Mesodermal cell (in vitro differentiated cells): Measurements from ENCODE around the gene SLC16A12.
A peak's percentile ranks its signal among the peaks of the same experiment; 100 is the strongest.
"Not testable (repeated sequence)": the region's sequence is repeated elsewhere in the genome, so short reads cannot be mapped to it uniquely, and the experiment has no call there.

Experiments
- H3K27ac ChIP-seq: 2 replicates; pipeline ENCODE4 v1.7.0; 2013; ENCODE audit warnings: mild to moderate bottlenecking, low read depth, low read length, moderate library complexity; ENCODE audit not compliant: severe bottlenecking
- H3K36me3 ChIP-seq: 2 replicates; pipeline ENCODE4 v1.7.1; 2013; ENCODE audit warnings: mild to moderate bottlenecking, low read length, moderate library complexity; ENCODE audit not compliant: control insufficient read depth, insufficient read depth
- H3K4me1 ChIP-seq: one replicate; pipeline ENCODE4 v1.7.1; 2013; ENCODE audit warnings: mild to moderate bottlenecking, low read length; ENCODE audit not compliant: insufficient read depth, control insufficient read depth, poor library complexity, severe bottlenecking
- H3K4me3 ChIP-seq: 2 replicates; pipeline ENCODE4 v1.7.0; 2013; ENCODE audit warnings: low read length, control low read depth, mild to moderate bottlenecking; ENCODE audit not compliant: insufficient read depth, poor library complexity, severe bottlenecking; ENCODE audit errors: extremely low read depth
- H3K9me3 ChIP-seq: 2 replicates; pipeline ENCODE4 v1.7.1; 2013; ENCODE audit warnings: mild to moderate bottlenecking, low read length, moderate library complexity; ENCODE audit not compliant: control insufficient read depth
- WGBS, 2 experiments: methylation state at CpG; one replicate each; pipeline ENCODE4 v1.1.5; 2013; ENCODE audit warnings: missing lambda C conversion rate in 2 of 2; ENCODE audit not compliant: insufficient coverage in 2 of 2; 5-methylcytosine and 5-hydroxymethylcytosine counted together

Gene SLC16A12

DNA sequence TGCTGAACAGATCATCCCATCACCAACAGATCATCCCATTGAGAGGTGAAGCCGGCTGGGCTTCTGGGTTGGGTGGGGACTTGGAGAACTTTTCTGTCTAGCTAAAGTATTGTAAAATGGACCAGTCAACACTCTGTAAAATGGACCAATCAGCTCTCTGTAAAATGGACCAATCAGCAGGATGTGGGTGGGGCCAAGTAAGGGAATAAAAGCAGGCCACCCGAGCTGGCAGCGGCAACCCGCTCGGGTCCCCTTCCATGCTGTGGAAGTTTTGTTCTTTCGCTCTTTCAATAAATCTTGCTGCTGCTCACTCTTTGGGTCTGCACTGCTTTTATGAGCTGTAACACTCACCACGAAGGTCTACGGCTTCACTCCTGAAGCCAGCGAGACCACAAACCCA, 129.2 kb downstream of the SLC16A12 start:
- 90 to 100% methylated on average over 2 to 5 of the region's 9 CpGs for WGBS, 2 experiments
- not testable (repeated sequence) for H3K27ac ChIP-seq, H3K9me3 ChIP-seq, H3K36me3 ChIP-seq, H3K4me1 ChIP-seq, H3K4me3 ChIP-seq

DNA sequence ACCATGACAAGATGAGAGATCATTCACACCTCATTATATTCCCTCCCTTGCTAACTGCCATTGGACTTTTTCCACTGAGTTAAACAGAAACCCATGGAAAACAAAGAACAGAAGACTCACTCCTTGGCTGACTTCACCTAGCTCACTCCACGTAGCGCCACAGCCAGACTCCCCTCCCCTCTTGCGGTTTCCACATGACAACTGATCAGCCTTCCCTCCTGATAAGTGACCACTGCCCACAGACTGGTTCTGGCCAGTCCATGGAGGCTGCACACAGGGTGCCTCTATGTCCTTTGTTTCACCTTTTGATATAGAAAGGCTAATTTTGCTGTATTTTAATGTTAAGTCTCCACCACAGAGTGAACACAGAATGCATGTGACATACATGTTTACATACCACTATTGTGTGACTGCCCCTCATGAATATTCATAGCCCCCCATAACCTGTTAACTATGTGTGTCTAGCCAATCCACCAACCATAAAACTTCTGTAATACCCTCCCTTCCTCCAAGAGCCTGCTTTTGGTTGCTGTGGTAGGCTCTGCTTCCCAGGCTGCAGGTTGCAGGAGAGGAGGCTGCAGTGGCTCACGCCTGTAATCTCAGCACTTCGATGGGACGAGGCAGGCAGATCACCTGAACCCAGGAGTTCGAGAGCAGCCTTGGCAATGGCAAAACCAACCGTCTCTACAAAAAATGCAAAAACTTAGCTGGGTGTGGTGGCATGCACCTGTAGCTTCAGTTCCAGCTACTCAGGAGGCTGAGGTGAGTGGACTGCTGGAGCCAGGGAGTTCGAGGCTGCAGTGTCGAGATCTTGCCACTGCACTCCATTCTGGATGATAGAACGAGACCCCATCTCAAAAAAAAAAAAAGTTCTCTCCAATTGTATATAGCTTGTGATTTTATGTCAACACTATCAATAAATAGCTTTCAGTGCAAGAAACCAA, 131.0 kb downstream of the SLC16A12 start:
- Histone ChIP-seq H3K9me3 (no peaks in the 10 kb centered on the region), H3K4me3 (no peak overlapping the region), H3K27ac (no peak overlapping the region), H3K4me1 (no peaks in the 10 kb centered on the region), H3K36me3 (no peaks in the 10 kb centered on the region)
- WGBS, 2 experiments = 90 to 96% methylated on average over 9 of the region's 11 CpGs

DNA sequence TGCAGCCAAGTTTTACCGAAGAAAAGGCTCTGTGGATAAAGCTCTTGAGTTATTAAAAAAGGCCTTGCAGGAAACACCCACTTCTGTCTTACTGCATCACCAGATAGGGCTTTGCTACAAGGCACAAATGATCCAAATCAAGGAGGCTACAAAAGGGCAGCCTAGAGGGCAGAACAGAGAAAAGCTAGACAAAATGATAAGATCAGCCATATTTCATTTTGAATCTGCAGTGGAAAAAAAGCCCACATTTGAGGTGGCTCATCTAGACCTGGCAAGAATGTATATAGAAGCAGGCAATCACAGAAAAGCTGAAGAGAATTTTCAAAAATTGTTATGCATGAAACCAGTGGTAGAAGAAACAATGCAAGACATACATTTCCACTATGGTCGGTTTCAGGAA, 132.4 kb downstream of the SLC16A12 start:
- Histone ChIP-seq H3K36me3 (no peaks in the 10 kb centered on the region), H3K27ac (no peak overlapping the region), H3K4me3 (no peak overlapping the region), H3K4me1 (no peaks in the 10 kb centered on the region), H3K9me3 (no peaks in the 10 kb centered on the region)
- WGBS, 2 experiments = 100% methylated on average over 1 of the region's 2 CpGs; no CpG with 5 or more reads in 1 of the 2 experiments

DNA sequence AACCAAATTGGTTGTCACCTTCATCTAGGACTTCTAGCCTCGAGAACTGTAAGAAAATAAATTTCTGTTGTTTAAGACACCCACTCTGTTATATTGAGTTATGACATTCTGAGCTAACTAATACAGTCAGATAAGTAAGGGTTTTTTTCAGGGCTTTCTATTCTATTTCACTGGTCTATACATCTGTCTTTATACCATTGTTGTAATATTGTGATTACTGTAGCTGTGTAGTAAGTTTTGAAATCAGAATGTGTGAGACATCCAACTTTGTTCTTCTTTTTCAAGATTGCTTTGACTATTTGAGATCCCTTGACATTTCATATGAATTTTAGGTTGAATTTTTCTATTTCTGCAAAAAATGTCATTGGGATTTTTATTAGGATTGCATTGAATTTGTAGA, 135.4 kb downstream of the SLC16A12 start:
- Histone ChIP-seq H3K9me3 (no peaks in the 10 kb centered on the region), H3K4me3 (no peak overlapping the region), H3K27ac (no peak overlapping the region), H3K4me1 (no peaks in the 10 kb centered on the region), H3K36me3 (no peaks in the 10 kb centered on the region)
- no CpG with 5 or more reads among the region's 1 CpG for WGBS, 2 experiments

DNA sequence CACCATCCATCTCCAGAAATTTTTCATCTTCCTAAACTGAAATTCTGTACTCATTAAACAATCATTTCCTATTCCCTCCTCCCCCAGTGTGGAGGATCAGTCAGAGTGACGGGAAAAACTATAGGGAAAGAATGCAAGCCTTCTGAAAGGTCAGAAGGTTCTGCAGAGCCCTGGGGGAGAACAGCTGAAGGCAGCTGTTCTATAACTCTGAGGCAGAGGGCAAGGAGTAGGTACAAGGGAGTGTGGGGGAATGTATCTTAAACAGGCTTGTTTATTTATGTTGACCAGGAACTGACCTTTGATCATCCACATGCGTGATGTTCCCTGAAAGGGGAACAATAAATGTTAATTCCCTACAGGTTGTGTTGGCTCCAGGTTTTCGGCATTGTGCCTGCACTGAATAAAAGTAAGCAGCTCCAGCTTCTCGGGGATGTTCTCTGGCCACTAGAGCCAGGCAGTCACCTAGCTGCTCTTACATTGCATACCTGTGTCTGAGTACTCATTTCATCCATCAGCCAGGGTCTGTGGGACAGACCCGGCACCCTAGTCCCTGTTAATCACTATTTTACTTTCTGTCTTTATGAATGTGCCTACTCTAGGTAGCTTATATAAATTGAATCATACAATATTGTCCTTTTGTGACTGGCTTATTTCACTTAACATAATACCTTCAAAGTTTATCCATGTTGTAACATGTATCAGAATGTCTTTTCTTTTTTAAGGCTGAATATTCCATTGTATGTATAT, 137.2 kb downstream of the SLC16A12 start:
- Histone ChIP-seq H3K36me3 (no peaks in the 10 kb centered on the region), H3K4me3 (no peak overlapping the region), H3K4me1 (no peaks in the 10 kb centered on the region), H3K27ac (no peak overlapping the region), H3K9me3 (no peaks in the 10 kb centered on the region)
- 86 to 95% methylated on average over 3 to 4 of the region's 5 CpGs for WGBS, 2 experiments

DNA sequence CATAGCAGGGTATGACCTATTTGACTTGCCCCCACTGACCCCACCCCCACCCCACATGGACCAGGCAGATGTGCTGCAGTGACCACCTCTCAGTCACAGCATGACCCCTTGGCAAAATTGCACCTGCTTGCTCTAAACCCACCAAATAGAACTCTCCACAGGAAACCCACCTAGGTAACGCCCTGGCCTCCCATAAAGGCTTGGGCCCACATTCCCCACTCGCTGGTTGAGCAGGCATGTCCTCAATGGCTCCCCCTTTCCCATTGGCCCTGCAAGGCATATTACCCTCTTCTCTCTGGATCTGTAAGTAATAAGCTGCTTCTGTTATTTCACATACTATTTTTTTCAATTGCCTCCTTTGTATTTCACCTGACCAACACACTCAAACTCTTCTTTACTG, 140.3 kb downstream of the SLC16A12 start:
- Histone ChIP-seq H3K4me3 (no peak overlapping the region), H3K27ac (no peak overlapping the region), H3K4me1 (peaks cover 6% of the 10 kb centered on the region), H3K36me3 (no peaks in the 10 kb centered on the region), H3K9me3 (no peaks in the 10 kb centered on the region)
- WGBS, 2 experiments = 60 to 94% methylated on average over 1 to 2 of the region's 2 CpGs

DNA sequence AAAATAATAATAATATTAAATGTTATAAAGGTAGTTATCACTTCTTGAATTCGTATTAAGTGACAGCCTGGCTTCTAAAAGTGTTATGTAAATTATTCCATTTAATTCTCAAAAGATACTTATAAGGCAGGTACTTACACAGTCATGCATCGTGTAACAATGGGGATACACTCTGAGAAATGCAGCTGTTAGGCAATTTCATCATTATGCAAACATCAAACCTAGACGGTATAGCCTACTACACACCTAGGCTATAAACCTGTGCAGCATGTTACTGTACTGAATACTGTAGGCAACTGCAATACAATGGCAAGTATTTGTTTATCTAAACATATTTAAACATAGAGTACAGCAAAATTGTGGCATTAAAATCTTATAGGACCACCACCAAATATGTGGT, 141.5 kb downstream of the SLC16A12 start:
- H3K4me3 ChIP-seq = no peak overlapping the region
- peaks cover 6% of the 10 kb centered on the region for H3K4me1 ChIP-seq
- WGBS, 2 experiments = 100% methylated on average over 1 of the region's 3 CpGs; no CpG with 5 or more reads in 1 of the 2 experiments
- H3K36me3 ChIP-seq = no peaks in the 10 kb centered on the region
- no peaks in the 10 kb centered on the region for H3K9me3 ChIP-seq
- no peak overlapping the region for H3K27ac ChIP-seq

DNA sequence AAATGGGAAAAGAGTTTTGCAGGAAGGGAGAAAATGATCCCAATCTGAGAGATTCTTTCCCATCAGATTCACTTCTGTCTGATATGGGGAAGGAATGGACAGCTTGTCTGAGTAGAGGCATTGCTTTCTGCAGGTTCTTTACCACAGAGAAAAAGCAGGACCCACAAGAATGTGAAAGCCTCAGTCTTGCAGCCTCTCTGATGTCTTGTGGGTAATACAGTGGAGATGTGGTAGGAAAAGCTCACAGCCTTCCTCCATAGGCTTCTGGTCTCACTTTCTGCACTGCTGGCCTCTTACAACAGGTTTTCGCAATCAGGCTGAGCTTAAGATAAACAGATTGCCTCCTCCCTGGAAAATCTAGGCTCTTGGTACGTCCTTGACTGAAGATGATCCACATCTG, 142.4 kb downstream of the SLC16A12 start:
- Histone ChIP-seq H3K36me3 (no peaks in the 10 kb centered on the region), H3K27ac (peak overlapping the region; percentile 68), H3K4me3 (peak overlapping the region; percentile 35), H3K9me3 (no peaks in the 10 kb centered on the region), H3K4me1 (peaks cover 6% of the 10 kb centered on the region)
- 83 to 89% methylated on average over 2 of the region's 2 CpGs for WGBS, 2 experiments

DNA sequence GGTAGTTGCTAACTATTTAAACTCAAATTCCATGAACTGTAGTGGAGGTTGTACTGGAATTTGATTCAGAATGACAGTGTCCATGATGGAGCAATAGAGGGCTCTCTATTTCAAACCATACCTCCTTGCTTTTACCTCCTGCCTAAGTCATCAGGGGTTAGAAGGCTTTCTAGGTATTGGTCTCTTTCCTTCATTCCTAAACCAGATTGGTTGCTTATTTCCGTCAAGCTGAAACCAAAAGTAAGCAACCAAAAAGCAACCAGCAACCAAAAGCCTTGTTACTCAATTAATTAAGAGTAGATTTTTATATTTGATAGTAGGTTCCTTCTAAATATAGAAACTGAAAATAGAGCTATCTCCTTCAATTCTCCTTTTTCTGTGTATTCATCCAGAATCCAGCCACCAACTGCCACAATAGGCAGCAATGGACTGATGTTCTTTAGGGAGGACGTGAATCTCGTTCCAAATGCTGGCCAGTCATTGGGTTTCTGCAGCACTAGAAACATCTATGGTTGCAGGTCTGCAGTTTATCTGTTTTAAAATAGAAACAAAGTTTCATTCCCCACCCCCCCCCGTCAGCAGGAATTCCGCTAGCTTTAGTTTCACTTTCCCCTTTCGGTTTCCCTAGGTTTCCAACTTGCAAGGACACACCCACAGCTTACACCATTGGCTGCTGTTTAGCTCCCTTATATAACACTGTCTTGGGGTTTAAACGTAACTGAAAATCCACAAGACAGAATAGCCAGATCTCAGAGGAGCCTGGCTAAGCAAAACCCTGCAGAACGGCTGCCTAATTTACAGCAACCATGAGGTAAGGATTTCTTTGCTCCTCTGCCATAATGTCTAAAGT, 143.3 kb downstream of the SLC16A12 start, which contains the start of gene IFIT1:
IFIT1 (plus strand) TSS at position 717 of the 850 bp plus-strand sequence; CDS start at position 807, 90 bp downstream.
- H3K4me3 ChIP-seq = peak within 1 kb of the TSS; percentile 35

DNA sequence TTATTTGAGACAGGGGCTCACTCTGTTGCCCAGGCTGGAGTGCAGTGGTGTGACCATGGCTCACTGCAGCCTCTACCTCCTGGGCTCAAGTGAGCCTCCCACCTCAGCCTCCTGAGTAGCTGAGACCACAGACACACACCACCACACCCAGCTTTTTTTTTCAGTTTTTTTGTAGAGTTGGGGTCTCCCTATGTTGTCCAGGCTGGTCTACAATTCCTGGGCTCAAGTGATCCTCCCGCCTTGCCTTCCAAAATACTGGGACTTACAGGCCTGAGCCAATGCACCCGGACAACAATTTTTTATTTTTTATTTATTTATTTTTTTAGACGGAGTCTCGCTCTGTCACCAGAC, 144.2 kb downstream of the SLC16A12 start:
- no CpG with 5 or more reads among the region's 4 CpGs for WGBS, 2 experiments
- not testable (repeated sequence) for H3K27ac ChIP-seq, H3K4me3 ChIP-seq, H3K36me3 ChIP-seq, H3K9me3 ChIP-seq, H3K4me1 ChIP-seq

More for the DNA sequence above, 143.3 kb downstream of the SLC16A12 start, which contains the start of gene IFIT1:
- peak within 1 kb of the TSS; percentile 68 for H3K27ac ChIP-seq
- 0 to 18% methylated on average over 2 to 4 of the region's 8 CpGs for WGBS, 2 experiments
- H3K9me3 ChIP-seq = no peaks in the 10 kb centered on the region
- no peaks in the 10 kb centered on the region for H3K36me3 ChIP-seq
- peaks cover 6% of the 10 kb centered on the region for H3K4me1 ChIP-seq
